Suprapubic skin (tissue), 3 donors: ENCODE data around the gene NOC4L.

Experiments used
- POLR2A ChIP-seq, 2 donors: fragments of 450-650 bp; IDR thresholded peaks; one replicate each; pipeline ENCODE4 v1.6.1; 2017; ENCODE audit warnings: antibody characterized with exemption in 2 of 2, mild to moderate bottlenecking in 2 of 2, moderate library complexity in 2 of 2
- TF ChIP-seq, protein P1 (sequence below), 2 donors: fragments of 200-600 bp in 1 of 2; fragments of 450-650 bp in 1 of 2; sonication (generic) in 1 of 2; IDR thresholded peaks; one replicate each; pipeline ENCODE4 v1.5.1; 2016 to 2019; ENCODE audit warnings: antibody characterized with exemption in 2 of 2, mild to moderate bottlenecking in 1 of 2, moderate library complexity in 1 of 2

GRCh38 chr12:132144810-132145168, 532 bp downstream of the NOC4L start:
- TF ChIP-seq, protein P1, sequence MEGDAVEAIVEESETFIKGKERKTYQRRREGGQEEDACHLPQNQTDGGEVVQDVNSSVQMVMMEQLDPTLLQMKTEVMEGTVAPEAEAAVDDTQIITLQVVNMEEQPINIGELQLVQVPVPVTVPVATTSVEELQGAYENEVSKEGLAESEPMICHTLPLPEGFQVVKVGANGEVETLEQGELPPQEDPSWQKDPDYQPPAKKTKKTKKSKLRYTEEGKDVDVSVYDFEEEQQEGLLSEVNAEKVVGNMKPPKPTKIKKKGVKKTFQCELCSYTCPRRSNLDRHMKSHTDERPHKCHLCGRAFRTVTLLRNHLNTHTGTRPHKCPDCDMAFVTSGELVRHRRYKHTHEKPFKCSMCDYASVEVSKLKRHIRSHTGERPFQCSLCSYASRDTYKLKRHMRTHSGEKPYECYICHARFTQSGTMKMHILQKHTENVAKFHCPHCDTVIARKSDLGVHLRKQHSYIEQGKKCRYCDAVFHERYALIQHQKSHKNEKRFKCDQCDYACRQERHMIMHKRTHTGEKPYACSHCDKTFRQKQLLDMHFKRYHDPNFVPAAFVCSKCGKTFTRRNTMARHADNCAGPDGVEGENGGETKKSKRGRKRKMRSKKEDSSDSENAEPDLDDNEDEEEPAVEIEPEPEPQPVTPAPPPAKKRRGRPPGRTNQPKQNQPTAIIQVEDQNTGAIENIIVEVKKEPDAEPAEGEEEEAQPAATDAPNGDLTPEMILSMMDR (IDR thresholded peaks at IDR 0.05), result no peak
- TF ChIP-seq POLR2A (IDR thresholded peaks at IDR 0.05), result no peak
